ENCODE data around the gene ELOVL1. TPM values are rescaled to one million over a fixed set of nuclear protein-coding genes. Genes with fewer than 3 reads are reported as not detected.

Gene ELOVL1
- polyA plus RNA-seq, 4 donors: 74.6 to 83.9 (median 79.9) TPM

Other genes with a start within 250 kb of the ELOVL1 start
- gene EBNA1BP2, start 195.7 kb downstream of the ELOVL1 start, polyA plus RNA-seq (ENCODE audit: insufficient read length in 4 of 4): 10 to 100 TPM; 71.9 to 82.4 (median 72.6) TPM
- 1 to 10 TPM; 2.8 to 4.9 (median 4.0) TPM for gene CFAP57, start 195.7 kb downstream of the ELOVL1 start, polyA plus RNA-seq (ENCODE audit: insufficient read length in 4 of 4)
- gene TMEM125, start 98.0 kb downstream of the ELOVL1 start, polyA plus RNA-seq (ENCODE audit: insufficient read length in 4 of 4): 10 to 100 TPM; 12.5 to 17.9 (median 14.3) TPM
- 10 to 100 TPM; 23.8 to 26.2 (median 24.8) TPM for gene C1orf210, start 82.4 kb downstream of the ELOVL1 start, polyA plus RNA-seq (ENCODE audit: insufficient read length in 4 of 4)
- 10 to 100 TPM; 44.9 to 64.8 (median 53.8) TPM for gene TIE1, start 67.0 kb downstream of the ELOVL1 start, polyA plus RNA-seq (ENCODE audit: insufficient read length in 4 of 4)
- gene MPL, start 30.2 kb downstream of the ELOVL1 start, polyA plus RNA-seq (ENCODE audit: insufficient read length in 4 of 4): 1 to 10 TPM in 2 of 4 donors, under 1 TPM in 2; 0.30 to 1.5 (median 1.0) TPM
- 10 to 100 TPM; 31.0 to 44.2 (median 37.9) TPM for gene CDC20, start 9.0 kb downstream of the ELOVL1 start, polyA plus RNA-seq (ENCODE audit: insufficient read length in 4 of 4)
- 10 to 100 TPM; 37.5 to 41.8 (median 39.0) TPM for gene MED8, start 21.8 kb upstream of the ELOVL1 start, polyA plus RNA-seq (ENCODE audit: insufficient read length in 4 of 4)
- 10 to 100 TPM; 14.5 to 36.1 (median 22.5) TPM for gene SZT2, start 21.9 kb upstream of the ELOVL1 start, polyA plus RNA-seq (ENCODE audit: insufficient read length in 4 of 4)
- gene HYI, start 85.9 kb upstream of the ELOVL1 start, polyA plus RNA-seq (ENCODE audit: insufficient read length in 4 of 4): 10 to 100 TPM; 32.5 to 49.2 (median 43.6) TPM
- 100 to 1,000 TPM; 194 to 244 (median 205) TPM for gene PTPRF, start 162.9 kb upstream of the ELOVL1 start, polyA plus RNA-seq (ENCODE audit: insufficient read length in 4 of 4)

Measured in left renal cortex interstitium (tissue), 4 donors.